K562 (cell line): Measurements from ENCODE around the gene MFSD11. TPM values are rescaled to one million over a fixed set of nuclear protein-coding genes. Genes with fewer than 3 reads are reported as not detected.
A peak's percentile ranks its signal among the peaks of the same experiment; 100 is the strongest.

Experiments
- ETV1 ChIP-seq: fragments of 450-650 bp; conservative IDR thresholded peaks from 2 replicates; pipeline ENCODE4 v1.6.1; 2016; ENCODE audit warnings: missing genetic modification characterization, control low read depth, low read depth, missing compliant biosample characterization
- FOXA3 ChIP-seq, 2 experiments: fragments of 450-650 bp in 1 of 2; sonication (generic) in 1 of 2; formaldehyde crosslinking; IDR thresholded peaks in 1 of 2; conservative IDR thresholded peaks in 1 of 2; 2 replicates each; pipeline versions ENCODE4 v1.4.0 to v1.8.0; 2020 to 2022; ENCODE audit warnings: mild to moderate bottlenecking in 2 of 2, missing genetic modification reagents in 1 of 2
- FOXM1 ChIP-seq, 2 experiments: fragments of 450-650 bp in 1 of 2; sonication (generic) in 1 of 2; formaldehyde crosslinking in 1 of 2; IDR thresholded peaks; 2 replicates each; pipeline versions ENCODE4 v1.6.1 to v1.9.0; 2017 to 2022; ENCODE audit warnings: low read depth in 2 of 2, mild to moderate bottlenecking in 2 of 2, missing genetic modification reagents in 1 of 2, moderate library complexity in 1 of 2
- KDM4B ChIP-seq, 2 experiments: fragments of 450-650 bp in 1 of 2; sonication (generic) in 1 of 2; IDR thresholded peaks; 2 replicates each; pipeline ENCODE4 v1.6.1; 2016 to 2017; ENCODE audit warnings: borderline replicate concordance in 2 of 2, antibody characterized with exemption in 1 of 2, low read depth in 1 of 2, mild to moderate bottlenecking in 1 of 2
- KLF1 ChIP-seq: fragments of 450-650 bp; IDR thresholded peaks from 2 replicates; pipeline ENCODE4 v1.6.1; 2016; ENCODE audit warnings: missing genetic modification characterization, missing compliant biosample characterization
- MAZ ChIP-seq, 2 experiments: fragments of 450-650 bp in 1 of 2; sonication (generic) in 1 of 2; formaldehyde crosslinking; IDR thresholded peaks in 1 of 2; conservative IDR thresholded peaks in 1 of 2; 2 replicates each; pipeline versions ENCODE4 v1.4.0 to v1.5.0; 2020; ENCODE audit warnings: mild to moderate bottlenecking in 1 of 2, missing genetic modification reagents in 1 of 2
- MYNN ChIP-seq, 2 experiments: sonication (generic); formaldehyde crosslinking in 1 of 2; IDR thresholded peaks; 2 replicates each; pipeline versions ENCODE4 v1.5.0 to v1.6.1; 2016 to 2020; ENCODE audit warnings: antibody characterized with exemption in 1 of 2, missing genetic modification reagents in 1 of 2
- NCOA4 ChIP-seq: fragments of 450-650 bp; IDR thresholded peaks from 2 replicates; pipeline ENCODE4 v1.6.1; 2018; ENCODE audit warnings: mild to moderate bottlenecking; ENCODE audit not compliant: partially characterized antibody
- RBBP5 ChIP-seq: fragments of 200-600 bp; sonication (generic); IDR thresholded peaks from 2 replicates; pipeline ENCODE4 v1.6.1; 2012; ENCODE audit warnings: borderline replicate concordance, mild to moderate bottlenecking, low read length, control low read depth, inconsistent platforms; ENCODE audit not compliant: insufficient read depth, poor library complexity, severe bottlenecking
- THAP7 ChIP-seq: fragments of 250-450 bp; sonication (Bioruptor Pico); IDR thresholded peaks from 2 replicates; pipeline ENCODE4 v1.5.0; 2021
- U2AF2 ChIP-seq: fragments of 200-400 bp; formaldehyde crosslinking; optimal IDR thresholded peaks from 2 replicates; pipeline ENCODE3; 2017; ENCODE audit warnings: low read depth, mild to moderate bottlenecking, low read length
- XRCC4 ChIP-seq: IDR thresholded peaks from one replicate; pipeline ENCODE4 v1.6.1; 2011; ENCODE audit not compliant: insufficient read depth, insufficient read length; ENCODE audit errors: extremely low read depth
- ZFPM2 ChIP-seq: fragments of 250-450 bp; sonication (Bioruptor Pico); IDR thresholded peaks from 2 replicates; pipeline ENCODE4 v1.5.1; 2022; ENCODE audit warnings: mild to moderate bottlenecking
- ZNF398 ChIP-seq: fragments of 250-450 bp; sonication (Bioruptor Pico); IDR thresholded peaks from 2 replicates; pipeline ENCODE4 v1.8.0; 2021; ENCODE audit warnings: moderate library complexity, mild to moderate bottlenecking, inconsistent platforms
- ZNF609 ChIP-seq: sonication (generic); formaldehyde crosslinking; IDR thresholded peaks from 2 replicates; pipeline ENCODE4 v1.8.1; 2023; ENCODE audit warnings: missing genetic modification reagents, mild to moderate bottlenecking, borderline replicate concordance
- ZNF780A ChIP-seq: fragments of 250-450 bp; sonication (Bioruptor Pico); IDR thresholded peaks from 2 replicates; pipeline ENCODE4 v1.5.0; 2021; ENCODE audit warnings: mild to moderate bottlenecking
- ZNF79 ChIP-seq: fragments of 250-450 bp; sonication (Bioruptor Pico); IDR thresholded peaks from 2 replicates; pipeline ENCODE4 v1.4.0; 2020; ENCODE audit warnings: low read depth, mild to moderate bottlenecking, moderate library complexity
- polyA plus RNA-seq, 8 experiments: library from polyadenylated mRNA; depleted of rRNA in 4 of 8; stranded (reverse) in 5 of 8; unstranded in 3 of 8; fragments of >200 nt; fragmentation: Nextera tagmentation in 2 of 8; fragmentation: Illumina TruSeq in 1 of 8; extraction: Ambion mirVana in 2 of 8; extraction: Trizol in 1 of 8; gene quantifications; 2 replicates each; pipeline versions ENCODE4 v1.2.1 to v1.2.3, GENCODE V29; 2011 to 2014; ENCODE audit warnings: inconsistent platforms in 1 of 8, missing spikeins in 1 of 8
- total RNA-seq, 7 experiments: library from RNA; depleted of rRNA in 6 of 7; stranded (reverse); fragments of >200 nt in 6 of 7; fragmentation: Illumina TruSeq in 2 of 7; extraction: Trizol in 2 of 7; gene quantifications; 2 replicates each; pipeline versions ENCODE4 v1.2.1 to v1.2.3, GENCODE V29; 2011 to 2021; ENCODE audit warnings: low replicate concordance in 1 of 7

MFSD11 gene
- total and polyA plus RNA-seq, 9 of the 15 experiments (the other 6 are each of a cell fraction or from before 2014, with no cell fraction given) = 14.4 to 24.5 (median 19.9) TPM

GRCh38 chr17:76726776-76727718 is 10.9 kb upstream of the MFSD11 start, which contains the start of gene METTL23 (continued):
- no peak for TF ChIP-seq ZNF398 (CRISPR knock-in tag)
- TF ChIP-seq XRCC4 = no peak
- TF ChIP-seq FOXA3 (CRISPR knock-in tag; conservative IDR thresholded peaks at IDR 0.05 in 1 of 2, IDR thresholded peaks at IDR 0.05 in 1 of 2) = no peak
- TF ChIP-seq ZNF780A (CRISPR knock-in tag) = no peak
- TF ChIP-seq KLF1 = 0 out of 2 replicates have a peak, but pooled peaks have one; percentile 54
- TF ChIP-seq MAZ (CRISPR knock-in tag; conservative IDR thresholded peaks at IDR 0.05 in 1 of 2, IDR thresholded peaks at IDR 0.05 in 1 of 2) = peak; percentile 52 to 63; a peak in 2 of 4 replicates
- TF ChIP-seq RBBP5 = no peak
- TF ChIP-seq MYNN (IDR thresholded peaks at IDR 0.05) = no peak
- no peak for TF ChIP-seq MYNN (CRISPR knock-in tag; IDR thresholded peaks at IDR 0.05)
- TF ChIP-seq NCOA4 = no peak
- TF ChIP-seq U2AF2 = no peak
- TF ChIP-seq FOXM1 (IDR thresholded peaks at IDR 0.05; ENCODE audit: low read depth) = peak; percentile 13; the same call in 1 of the 2 replicates
- no peak for TF ChIP-seq FOXM1 (CRISPR knock-in tag; IDR thresholded peaks at IDR 0.05; ENCODE audit: low read depth)
- no peak for TF ChIP-seq KDM4B (IDR thresholded peaks at IDR 0.05; ENCODE audit: borderline replicate concordance in 2 of 2, low read depth in 1 of 2)
- TF ChIP-seq THAP7 (CRISPR knock-in tag) = no peak
- 0 out of 2 replicates have a peak, but pooled peaks have one; percentile 39 for TF ChIP-seq ZFPM2 (CRISPR knock-in tag)
- TF ChIP-seq ZNF609 (CRISPR knock-in tag) = 0 out of 2 replicates have a peak, but pooled peaks have one; percentile 31
- peak; percentile 90 for TF ChIP-seq ETV1
- TF ChIP-seq ZNF79 (CRISPR knock-in tag) = no peak
